ENCODE data around the gene MAST4.

Gene MAST4

GRCh38 chr5:66956439-66956838 lies 360.2 kb downstream of the MAST4 start:
- ATAC-seq (ENCODE audit: low read depth): no peak
- Histone ChIP-seq H3K27me3 (ENCODE audit: insufficient read depth, poor library complexity, severe bottlenecking) (no peaks in the 10 kb centered on the region), H3K4me1 (ENCODE audit: insufficient read depth, poor library complexity, severe bottlenecking) (peaks cover 26% of the 10 kb centered on the region), H3K9me3 (ENCODE audit: severe bottlenecking) (no peaks in the 10 kb centered on the region), H3K36me3 (ENCODE audit: low read depth) (no peaks in the 10 kb centered on the region), H3K4me3 (ENCODE audit: severe bottlenecking) (no peak overlapping the region), H3K27ac (ENCODE audit: poor library complexity, severe bottlenecking) (no peak overlapping the region)
- no peak for DNase-seq (ENCODE audit: low spot score)
- TF ChIP-seq CTCF (IDR thresholded peaks at IDR 0.05; ENCODE audit: poor library complexity, severe bottlenecking): no peak

GRCh38 chr5:66958201-66958979 lies 362.2 kb downstream of the MAST4 start:
- TF ChIP-seq CTCF (IDR thresholded peaks at IDR 0.05; ENCODE audit: poor library complexity, severe bottlenecking): no peak
- Histone ChIP-seq H3K36me3 (ENCODE audit: low read depth) (no peaks in the 10 kb centered on the region), H3K27ac (ENCODE audit: poor library complexity, severe bottlenecking) (peak overlapping the region; percentile 49), H3K27me3 (ENCODE audit: insufficient read depth, poor library complexity, severe bottlenecking) (no peaks in the 10 kb centered on the region), H3K4me3 (ENCODE audit: severe bottlenecking) (peak overlapping the region; percentile 8), H3K4me1 (ENCODE audit: insufficient read depth, poor library complexity, severe bottlenecking) (peaks cover 26% of the 10 kb centered on the region), H3K9me3 (ENCODE audit: severe bottlenecking) (no peaks in the 10 kb centered on the region)
- ATAC-seq (ENCODE audit: low read depth): peak; percentile 75
- no peak for DNase-seq (ENCODE audit: low spot score)

GRCh38 chr5:66958980-66959641 lies 362.9 kb downstream of the MAST4 start:
- H3K4me3 ChIP-seq (ENCODE audit: severe bottlenecking): peak overlapping the region; percentile 8
- peak; percentile 71 for ATAC-seq (ENCODE audit: low read depth)
- H3K9me3 ChIP-seq (ENCODE audit: severe bottlenecking): no peaks in the 10 kb centered on the region
- no peaks in the 10 kb centered on the region for H3K27me3 ChIP-seq (ENCODE audit: insufficient read depth, poor library complexity, severe bottlenecking)
- no peak for DNase-seq (ENCODE audit: low spot score)
- peaks cover 26% of the 10 kb centered on the region for H3K4me1 ChIP-seq (ENCODE audit: insufficient read depth, poor library complexity, severe bottlenecking)
- no peak for TF ChIP-seq CTCF (IDR thresholded peaks at IDR 0.05; ENCODE audit: poor library complexity, severe bottlenecking)
- H3K36me3 ChIP-seq (ENCODE audit: low read depth): no peaks in the 10 kb centered on the region
- H3K27ac ChIP-seq (ENCODE audit: poor library complexity, severe bottlenecking): peak overlapping the region; percentile 49

- peak; percentile 35 for ATAC-seq (ENCODE audit: low read depth)
- Histone ChIP-seq H3K4me1 (ENCODE audit: insufficient read depth, poor library complexity, severe bottlenecking) (peaks cover 26% of the 10 kb centered on the region), H3K9me3 (ENCODE audit: severe bottlenecking) (no peaks in the 10 kb centered on the region), H3K36me3 (ENCODE audit: low read depth) (no peaks in the 10 kb centered on the region), H3K27ac (ENCODE audit: poor library complexity, severe bottlenecking) (peak overlapping the region; percentile 49), H3K4me3 (ENCODE audit: severe bottlenecking) (no peak overlapping the region), H3K27me3 (ENCODE audit: insufficient read depth, poor library complexity, severe bottlenecking) (no peaks in the 10 kb centered on the region)
- TF ChIP-seq CTCF (IDR thresholded peaks at IDR 0.05; ENCODE audit: poor library complexity, severe bottlenecking): no peak
- no peak for DNase-seq (ENCODE audit: low spot score)
Observed at GRCh38 chr5:66959653-66960052, 363.5 kb downstream of the MAST4 start.

Measured in RWPE2 (cell line).